OCI-LY3 (cell line): ENCODE data around the gene ARHGAP10.

ENCODE experiments used
- H2AFZ ChIP-seq: fragments of 200-600, 300-600 bp; shearing (Covaris generic); 2 replicates; pipeline ENCODE4 v1.6.0; 2014; ENCODE audit warnings: antibody characterized with exemption, low read depth, low read length
- H3K27ac ChIP-seq: fragments of 200-600, 300-600 bp; sonication (generic); 2 replicates; pipeline ENCODE4 v1.5.1; 2014; ENCODE audit warnings: mild to moderate bottlenecking, low read length, moderate library complexity, mixed read lengths
- H3K27me3 ChIP-seq: fragments of 200-600, 300-600 bp; sonication (generic); 2 replicates; pipeline ENCODE4 v1.6.1; 2014; ENCODE audit warnings: low read depth, low read length, mixed read lengths
- H3K36me3 ChIP-seq: fragments of 200-600, 300-600 bp; sonication (generic); replicated peaks from 2 replicates; pipeline ENCODE3; 2014; ENCODE audit warnings: low read depth, low read length, mixed read lengths
- H3K4me1 ChIP-seq: fragments of 300-600, 200-600 bp; sonication (generic); 2 replicates; pipeline ENCODE4 v1.6.1; 2014; ENCODE audit warnings: low read length, mixed read lengths
- H3K4me2 ChIP-seq: fragments of 200-600, 300-600 bp; sonication (generic); 2 replicates; pipeline ENCODE4 v1.6.1; 2014; ENCODE audit warnings: low read length, mixed read lengths
- H3K4me3 ChIP-seq: fragments of 300-600, 200-600 bp; sonication (generic); 2 replicates; pipeline ENCODE4 v1.5.1; 2014; ENCODE audit warnings: antibody characterized with exemption, mild to moderate bottlenecking, low read length, moderate library complexity
- H3K79me2 ChIP-seq: fragments of 300-600, 200-600 bp; shearing (Covaris generic); 2 replicates; pipeline ENCODE4 v1.6.1; 2014; ENCODE audit warnings: mild to moderate bottlenecking, low read length, mixed read lengths
- H3K9ac ChIP-seq: fragments of 300-600, 200-600 bp; shearing (Covaris generic); 2 replicates; pipeline ENCODE4 v1.6.0; 2014; ENCODE audit warnings: mild to moderate bottlenecking, low read length, moderate library complexity
- H3K9me3 ChIP-seq: fragments of 200-600, 300-600 bp; shearing (Covaris generic); 2 replicates; pipeline ENCODE4 v1.6.1; 2014; ENCODE audit warnings: low read length, mixed read lengths; ENCODE audit not compliant: insufficient read depth
- H4K20me1 ChIP-seq: fragments of 200-600, 300-600 bp; sonication (generic); 2 replicates; pipeline ENCODE4 v1.6.1; 2016; ENCODE audit warnings: low read length, mixed read lengths; ENCODE audit not compliant: insufficient read depth
- CTCF ChIP-seq: fragments of 200-600, 300-600 bp; sonication (generic); IDR thresholded peaks from 2 replicates; pipeline ENCODE4 v1.5.1; 2014; ENCODE audit warnings: antibody characterized with exemption, low read length, low read depth
- EZH2phosphoT487 ChIP-seq: fragments of 200-600 bp; shearing (Covaris generic); IDR thresholded peaks from 2 replicates; pipeline ENCODE4 v1.6.1; 2018; ENCODE audit warnings: antibody characterized with exemption, mixed run types, low read depth

The ARHGAP10 gene

GRCh38 chr4:147943159-147943638 lies 211.3 kb downstream of the ARHGAP10 start:
- H3K4me2 ChIP-seq, result peak overlapping the region; percentile 62
- peaks cover 37% of the 10 kb centered on the region for H3K27me3 ChIP-seq
- H3K4me1 ChIP-seq, result peaks cover 23% of the 10 kb centered on the region
- H3K79me2 ChIP-seq, result no peaks in the 10 kb centered on the region
- no peak overlapping the region for H3K27ac ChIP-seq
- no peaks in the 10 kb centered on the region for H3K9me3 ChIP-seq
- H3K9ac ChIP-seq, result no peak overlapping the region
- peaks cover 33% of the 10 kb centered on the region; the same call in 1 of the 2 replicates for H4K20me1 ChIP-seq
- peak overlapping the region; percentile 43 for H3K4me3 ChIP-seq
- no peak for TF ChIP-seq CTCF
- TF ChIP-seq EZH2phosphoT487, result 0 out of 2 replicates have a peak, but pooled peaks have one; percentile 59
- no peak overlapping the region for H2AFZ ChIP-seq
- peaks cover 7% of the 10 kb centered on the region for H3K36me3 ChIP-seq

GRCh38 chr4:147944249-147944648 lies 212.4 kb downstream of the ARHGAP10 start:
- Histone ChIP-seq H3K27ac (no peak overlapping the region), H2AFZ (no peak overlapping the region), H3K9ac (no peak overlapping the region), H3K4me2 (no peak overlapping the region), H3K9me3 (no peaks in the 10 kb centered on the region), H3K36me3 (peaks cover 7% of the 10 kb centered on the region), H3K27me3 (peaks cover 37% of the 10 kb centered on the region), H3K4me1 (peaks cover 23% of the 10 kb centered on the region), H3K4me3 (no peak overlapping the region), H4K20me1 (peaks cover 33% of the 10 kb centered on the region; the same call in 1 of the 2 replicates), H3K79me2 (no peaks in the 10 kb centered on the region)
- TF ChIP-seq CTCF (no peak), EZH2phosphoT487 (no peak)

GRCh38 chr4:147944670-147945260 lies 212.9 kb downstream of the ARHGAP10 start:
- peaks cover 7% of the 10 kb centered on the region for H3K36me3 ChIP-seq
- H3K4me2 ChIP-seq, result no peak overlapping the region
- H2AFZ ChIP-seq, result no peak overlapping the region
- H3K79me2 ChIP-seq, result no peaks in the 10 kb centered on the region
- H3K4me3 ChIP-seq, result no peak overlapping the region
- no peak overlapping the region for H3K27ac ChIP-seq
- H3K27me3 ChIP-seq, result peaks cover 36% of the 10 kb centered on the region
- peaks cover 33% of the 10 kb centered on the region; the same call in 1 of the 2 replicates for H4K20me1 ChIP-seq
- H3K4me1 ChIP-seq, result peaks cover 23% of the 10 kb centered on the region
- no peak overlapping the region for H3K9ac ChIP-seq
- no peak for TF ChIP-seq EZH2phosphoT487
- no peak for TF ChIP-seq CTCF
- H3K9me3 ChIP-seq, result no peaks in the 10 kb centered on the region

- TF ChIP-seq EZH2phosphoT487 (no peak), CTCF (no peak)
- Histone ChIP-seq H3K4me3 (no peak overlapping the region), H3K36me3 (peaks cover 4% of the 10 kb centered on the region), H2AFZ (no peak overlapping the region), H3K9me3 (no peaks in the 10 kb centered on the region), H3K27me3 (peaks cover 18% of the 10 kb centered on the region; the same call in 1 of the 2 replicates), H3K4me1 (peaks cover 13% of the 10 kb centered on the region), H4K20me1 (peaks cover 18% of the 10 kb centered on the region; the same call in 1 of the 2 replicates), H3K9ac (no peak overlapping the region), H3K4me2 (no peak overlapping the region), H3K27ac (no peak overlapping the region), H3K79me2 (no peaks in the 10 kb centered on the region)
Observed at GRCh38 chr4:147948336-147948735, 216.4 kb downstream of the ARHGAP10 start.
